Measurements from ENCODE around the gene TTI1. TPM values are rescaled to one million over a fixed set of nuclear protein-coding genes. Genes with fewer than 3 reads are reported as not detected.

The TTI1 gene
- total and polyA plus RNA-seq, 2 experiments from 2014 or later, result 17.8 to 56.4 TPM

GRCh38 chr20:38059832-38060231 is 26.6 kb upstream of the TTI1 start:
- Histone ChIP-seq H3K4me3 (no peak overlapping the region), H3K27ac (ENCODE audit: low read depth) (no peak overlapping the region), H3F3A (replicated peaks; ENCODE audit: low read depth) (no peaks in the 10 kb centered on the region), H4K20me1 (replicated peaks; ENCODE audit: insufficient read depth) (peaks cover 11% of the 10 kb centered on the region), H3K27me3 (ENCODE audit: insufficient read depth) (no peaks in the 10 kb centered on the region), H3K79me2 (replicated peaks; ENCODE audit: insufficient read depth) (peaks cover 18% of the 10 kb centered on the region; the same call in 1 of the 2 replicates), H3K36me3 (ENCODE audit: insufficient read depth) (peaks cover 39% of the 10 kb centered on the region), H2AFZ (no peak overlapping the region), H3K4me1 (ENCODE audit: insufficient read depth) (no peaks in the 10 kb centered on the region), H3K4me2 (no peak overlapping the region), H3K9me2 (ENCODE audit: insufficient read depth) (no peaks in the 10 kb centered on the region)
- no peak overlapping the region for H3K27ac Mint-ChIP-seq
- no peak overlapping the region for H3K4me3 Mint-ChIP-seq
- H3K4me1 Mint-ChIP-seq, result no peaks in the 10 kb centered on the region
- H3K36me3 Mint-ChIP-seq (ENCODE audit: low read depth), result peaks cover 28% of the 10 kb centered on the region
- no peaks in the 10 kb centered on the region for H3K27me3 Mint-ChIP-seq (ENCODE audit: insufficient read depth, low read depth, poor library complexity)
- ATAC-seq (no peak), DNase-seq (ENCODE audit: low spot score) (no peak)
- no peak for TF ChIP-seq JUNB (IDR thresholded peaks at IDR 0.05; ENCODE audit: unreplicated experiment)
- TF ChIP-seq CTCF (conservative IDR thresholded peaks at IDR 0.05; ENCODE audit: low read depth in 2 of 2), result no peak
- TF ChIP-seq ZNF462 (CRISPR knock-in tag; IDR thresholded peaks at IDR 0.05), result no peak
- TF ChIP-seq ZNF331 (CRISPR knock-in tag; IDR thresholded peaks at IDR 0.05; ENCODE audit: low read depth), result no peak
- H3K9me3 Mint-ChIP-seq, result no peaks in the 10 kb centered on the region
